Keratinocyte (primary cell): Measurements from ENCODE around the gene LRRN4CL. TPM values are rescaled to one million over a fixed set of nuclear protein-coding genes. Genes with fewer than 3 reads are reported as not detected.

Experiments used
- DNase-seq: peaks from one replicate; pipeline ENCODE4 v3.0.0-alpha.2; 2011; ENCODE audit warnings: low read depth, missing footprints, low spot score
- FAIRE-seq: peaks from 2 replicates; lab custom pipeline; 2011; peaks lifted over from hg19 to GRCh38; lab: Jason Lieb, UNC
- H2AFZ ChIP-seq: 2 replicates; pipeline ENCODE4 v1.6.0; 2012; ENCODE audit warnings: low read length, control low read depth, inconsistent platforms; ENCODE audit not compliant: control insufficient read depth
- H3K27ac ChIP-seq: 2 replicates; pipeline ENCODE4 v1.5.1; 2011; ENCODE audit warnings: low read length; ENCODE audit not compliant: control insufficient read depth, insufficient read depth
- H3K27me3 ChIP-seq: 3 replicates; pipeline ENCODE4 v1.6.0; 2011; ENCODE audit warnings: low read length; ENCODE audit not compliant: control insufficient read depth, insufficient read depth; ENCODE audit errors: extremely low read depth
- H3K36me3 ChIP-seq, 2 experiments: 2 replicates in 1 of 2; 3 replicates in 1 of 2; pipeline ENCODE4 v1.5.1; 2011; ENCODE audit warnings: low read length in 2 of 2, mild to moderate bottlenecking in 1 of 2; ENCODE audit not compliant: control insufficient read depth in 2 of 2, insufficient read depth in 2 of 2; ENCODE audit errors: extremely low read depth in 1 of 2
- H3K4me1 ChIP-seq: 3 replicates; pipeline ENCODE4 v1.5.1; 2011; ENCODE audit warnings: low read length; ENCODE audit not compliant: control insufficient read depth, insufficient read depth; ENCODE audit errors: extremely low read depth
- H3K4me2 ChIP-seq: 3 replicates; pipeline ENCODE4 v1.6.0; 2011; ENCODE audit warnings: low read depth, low read length; ENCODE audit not compliant: control insufficient read depth, insufficient read depth; ENCODE audit errors: extremely low read depth
- H3K4me3 ChIP-seq, 3 experiments: fragments of 200-600 bp in 1 of 3; sonication (generic) in 1 of 3; 2 replicates in 2 of 3; 3 replicates in 1 of 3; pipeline ENCODE4 v1.5.1; 2011 to 2016; ENCODE audit warnings: low read length in 3 of 3, mild to moderate bottlenecking in 3 of 3, control low read depth in 2 of 3, inconsistent platforms in 1 of 3, low read depth in 1 of 3, mixed read lengths in 1 of 3, mixed run types in 1 of 3, moderate library complexity in 1 of 3; ENCODE audit not compliant: control insufficient read depth in 2 of 3, insufficient read depth in 2 of 3; ENCODE audit errors: extremely low read depth in 1 of 3
- H3K79me2 ChIP-seq: 2 replicates; pipeline ENCODE4 v1.6.0; 2012; ENCODE audit warnings: low read length; ENCODE audit not compliant: control insufficient read depth, insufficient read depth
- H3K9ac ChIP-seq: 3 replicates; pipeline ENCODE4 v1.6.0; 2011; ENCODE audit warnings: low read length; ENCODE audit not compliant: control insufficient read depth, insufficient read depth; ENCODE audit errors: extremely low read depth
- H3K9me1 ChIP-seq: 3 replicates; pipeline ENCODE4 v1.6.0; 2011; ENCODE audit warnings: low read length; ENCODE audit not compliant: control insufficient read depth, insufficient read depth; ENCODE audit errors: extremely low read depth
- H3K9me3 ChIP-seq: 2 replicates; pipeline ENCODE4 v1.5.1; 2012; ENCODE audit warnings: low read depth, low read length; ENCODE audit not compliant: control insufficient read depth
- H4K20me1 ChIP-seq: 3 replicates; pipeline ENCODE4 v1.6.0; 2011; ENCODE audit warnings: low read length; ENCODE audit not compliant: control insufficient read depth, insufficient read depth; ENCODE audit errors: extremely low read depth
- CTCF ChIP-seq, 3 experiments: IDR thresholded peaks in 1 of 3; conservative IDR thresholded peaks in 1 of 3; optimal IDR thresholded peaks in 1 of 3; 2 replicates in 2 of 3; 3 replicates in 1 of 3; pipeline versions ENCODE3 to v1.5.1; 2011; ENCODE audit warnings: low read length in 3 of 3, mild to moderate bottlenecking in 3 of 3, moderate library complexity in 2 of 3, control low read depth in 1 of 3, inconsistent platforms in 1 of 3; ENCODE audit not compliant: insufficient read depth in 2 of 3; ENCODE audit errors: extremely low read depth in 1 of 3
- EZH2 ChIP-seq: IDR thresholded peaks from one replicate; pipeline ENCODE4 v1.6.1; 2012; ENCODE audit warnings: inconsistent platforms, mild to moderate bottlenecking, low read length, moderate library complexity
- dilution Hi-C: fragments of 300-500 bp; cut with MboI; formaldehyde crosslinking; loops from one replicate; pipeline ENCODE4 v1.7.0; 2020; ENCODE audit warnings: low sequenced_read_pairs; ENCODE audit not compliant: extremely low pct_ligation_motif_present
- polyA minus RNA-seq, 3 experiments: library from RNA; depleted of rRNA, polyadenylated mRNA; stranded (reverse); fragments of >200 nt; gene quantifications; 1 replicate in 1 of 3; 2 replicates in 1 of 3; 3 replicates in 1 of 3; pipeline ENCODE4 v1.2.3, GENCODE V29; 2011
- polyA plus RNA-seq, 5 experiments: library from polyadenylated mRNA; depleted of rRNA in 3 of 5; stranded (reverse) in 3 of 5; stranded (forward) in 1 of 5; unstranded in 1 of 5; fragments of >200 nt; gene quantifications; 1 replicate in 1 of 5; 2 replicates in 3 of 5; 3 replicates in 1 of 5; pipeline versions ENCODE4 v1.2.1 to v1.2.3, GENCODE V29; 2011 to 2012; ENCODE audit warnings: missing spikeins in 2 of 5, low read depth in 1 of 5, low replicate concordance in 1 of 5

The LRRN4CL gene
- polyA plus RNA-seq: 0.08 TPM in 3 replicates
- not detected for polyA plus RNA-seq (2011; ENCODE audit: low read depth)
- 0.04 TPM in 2 replicates for polyA plus RNA-seq (2011; cell fraction: cytosol; rRNA removed)
- polyA plus RNA-seq (2011; cell fraction: nucleus; rRNA removed): 0.23 and 0.28 TPM in 2 replicates
- polyA plus RNA-seq (2012; ENCODE audit: low replicate concordance): 0.39 TPM in 1 of 2 replicates, not detected in the other
- polyA minus RNA-seq: 0.13 to 0.36 TPM (median 0.13 TPM) in 3 replicates
- not detected for polyA minus RNA-seq (2011; cell fraction: cytosol; rRNA and poly(A)+ RNA removed)
- polyA minus RNA-seq (2011; cell fraction: nucleus; rRNA and poly(A)+ RNA removed): 0.39 and 0.42 TPM in 2 replicates

- Histone ChIP-seq H3K27me3 (no peaks in the 10 kb centered on the region), H3K79me2 (no peaks in the 10 kb centered on the region), H4K20me1 (no peaks in the 10 kb centered on the region), H3K4me3 (no peak within 1 kb of the TSS), H3K27ac (peak within 1 kb of the TSS; percentile 44), H3K9ac (peak within 1 kb of the TSS; percentile 42), H3K4me2 (peak within 1 kb of the TSS; percentile 75), H3K36me3 (peaks cover 4 to 18% of the 10 kb centered on the region in 2 experiments), H2AFZ (no peak within 1 kb of the TSS), H3K4me1 (peaks cover 12% of the 10 kb centered on the region), H3K9me3 (no peaks in the 10 kb centered on the region), H3K9me1 (no peaks in the 10 kb centered on the region)
- TF ChIP-seq EZH2 (no peak), CTCF (optimal IDR thresholded peaks at IDR 0.05 in 1 of 3, IDR thresholded peaks at IDR 0.05 in 1 of 3, conservative IDR thresholded peaks at IDR 0.05 in 1 of 3; ENCODE audit: extremely low read depth in 1 of 3, insufficient read depth in 2 of 3, low read length in 3 of 3) (no peak)
- DNase-seq: no peak
- FAIRE-seq: peak; percentile 64
- dilution Hi-C loops: no loop called here
Observed at GRCh38 chr11:62689421-62690183, at the start of gene LRRN4CL. TSS of gene LRRN4CL (minus strand) at chr11:62689530. CDS start at chr11:62688508, 1,022 bp downstream.

GRCh38 chr11:62737196-62737595 is 47.9 kb upstream of the LRRN4CL start:
- Histone ChIP-seq H4K20me1 (no peaks in the 10 kb centered on the region), H3K4me1 (no peaks in the 10 kb centered on the region)

More at GRCh38 chr11:62737196-62737595, 47.9 kb upstream of the LRRN4CL start:
- Histone ChIP-seq H2AFZ (no peak overlapping the region), H3K9ac (no peak overlapping the region), H3K9me1 (no peaks in the 10 kb centered on the region), H3K27me3 (no peaks in the 10 kb centered on the region), H3K9me3 (no peaks in the 10 kb centered on the region), H3K27ac (no peak overlapping the region), H3K36me3 (peaks cover 7 to 14% of the 10 kb centered on the region in 2 experiments), H3K4me3 (no peak overlapping the region), H3K79me2 (peaks cover 9% of the 10 kb centered on the region), H3K4me2 (no peak overlapping the region)
- TF ChIP-seq EZH2 (no peak), CTCF (optimal IDR thresholded peaks at IDR 0.05 in 1 of 3, IDR thresholded peaks at IDR 0.05 in 1 of 3, conservative IDR thresholded peaks at IDR 0.05 in 1 of 3; ENCODE audit: extremely low read depth in 1 of 3, insufficient read depth in 2 of 3, low read length in 3 of 3) (no peak)
- FAIRE-seq (no peak), DNase-seq (no peak)
- dilution Hi-C loops: no loop called here
